Gastrocnemius medialis (tissue), 4 donors: Measurements from ENCODE around the gene PKMYT1. TPM values are rescaled to one million over a fixed set of nuclear protein-coding genes. Genes with fewer than 3 reads are reported as not detected.

ENCODE experiments used
- ATAC-seq, 2 donors: fragments of 150-250 bp; one replicate each; pipeline ENCODE4 v1.9.1; 2016
- DNase-seq, 2 donors: peaks; one replicate each; pipeline ENCODE4 v3.0.0-alpha.2; 2019
- H3K27ac ChIP-seq, 4 donors: fragments of 200-600 bp; sonication (generic); 1 replicate in 1 of 4; 2 replicates in 3 of 4; pipeline ENCODE4 v1.5.1; 2016 to 2018; ENCODE audit warnings: mild to moderate bottlenecking in 2 of 4, moderate library complexity in 1 of 4
- H3K27me3 ChIP-seq, 3 donors: fragments of 200-600 bp; sonication (generic) in 2 of 3; 1 replicate in 1 of 3; 2 replicates in 2 of 3; pipeline versions ENCODE4 v1.5.1 to v1.6.0; 2016 to 2019; ENCODE audit warnings: mild to moderate bottlenecking in 1 of 3, moderate library complexity in 1 of 3
- H3K36me3 ChIP-seq, 2 donors: fragments of 200-600 bp; sonication (generic) in 1 of 2; one replicate each; pipeline ENCODE4 v1.5.1; 2017 to 2018
- H3K4me1 ChIP-seq, 2 donors: fragments of 200-600 bp; sonication (generic) in 1 of 2; one replicate each; pipeline ENCODE4 v1.5.1; 2016 to 2017; ENCODE audit warnings: mild to moderate bottlenecking in 2 of 2
- H3K4me3 ChIP-seq, 4 donors: fragments of 200-600 bp; sonication (generic) in 3 of 4; 1 replicate in 1 of 4; 2 replicates in 3 of 4; pipeline ENCODE4 v1.5.1; 2016 to 2019; ENCODE audit warnings: mild to moderate bottlenecking in 2 of 4
- H3K9me3 ChIP-seq, 3 donors: fragments of 200-600 bp; sonication (generic) in 2 of 3; 1 replicate in 1 of 3; 2 replicates in 2 of 3; pipeline ENCODE4 v1.5.1; 2016 to 2019
- CTCF ChIP-seq, 5 experiments: fragments of 450-650 bp in 3 of 5; fragments of 200-600 bp in 2 of 5; sonication (generic) in 2 of 5; IDR thresholded peaks in 4 of 5; conservative IDR thresholded peaks in 1 of 5; 1 replicate in 4 of 5; 2 replicates in 1 of 5; pipeline ENCODE4 v1.5.1; 2016 to 2019; ENCODE audit warnings: antibody characterized with exemption in 5 of 5, mild to moderate bottlenecking in 3 of 5, moderate library complexity in 3 of 5
- POLR2A ChIP-seq, 2 donors: fragments of 450-650 bp; IDR thresholded peaks; one replicate each; pipeline ENCODE4 v1.6.1; 2017; ENCODE audit warnings: antibody characterized with exemption in 2 of 2, mild to moderate bottlenecking in 2 of 2, moderate library complexity in 2 of 2
- in situ Hi-C, 4 donors: fragments of 200-750 bp; cut with MboI; loops; one replicate each; pipeline versions ENCODE4 v1.15.0 to v1.8.0; 2017; ENCODE audit warnings: low sequenced_read_pairs in 4 of 4
- intact Hi-C: fragments of 100-400 bp; cut with DNase I; formaldehyde crosslinking; loops from one replicate; pipeline ENCODE4 v1.15.1; 2023; ENCODE audit warnings: low total_unique reads
- total RNA-seq, 4 donors: library from RNA; depleted of rRNA; stranded (reverse); fragments of >200 nt; gene quantifications; one replicate each; pipeline versions ENCODE4 v1.1.0 to v1.2.3, GENCODE V29; 2016

The PKMYT1 gene
- total RNA-seq, 4 donors from 2014 or later, result 1.4 to 2.4 TPM; not detected in 2

GRCh38 chr16:3001316-3001715 is 21.1 kb upstream of the PKMYT1 start:
- H3K9me3 ChIP-seq, result no peaks in the 10 kb centered on the region
- no peaks in the 10 kb centered on the region for H3K36me3 ChIP-seq
- no peak overlapping the region for H3K4me3 ChIP-seq
- no peak overlapping the region for H3K27ac ChIP-seq
- H3K4me1 ChIP-seq, result peaks cover 4 to 6% of the 10 kb centered on the region in 2 donors
- DNase-seq (no peak), ATAC-seq (no peak)
- in situ Hi-C loops (no loop called here), intact Hi-C loops (no loop called here)
- H3K27me3 ChIP-seq, result no peaks in the 10 kb centered on the region
- no peak for TF ChIP-seq CTCF (IDR thresholded peaks at IDR 0.05 in 4 of 5, conservative IDR thresholded peaks at IDR 0.05 in 1 of 5)
- no peak for TF ChIP-seq POLR2A (IDR thresholded peaks at IDR 0.05)

- TF ChIP-seq CTCF (IDR thresholded peaks at IDR 0.05 in 4 of 5, conservative IDR thresholded peaks at IDR 0.05 in 1 of 5), result no peak
- no peak for TF ChIP-seq POLR2A (IDR thresholded peaks at IDR 0.05)
- DNase-seq (no peak), ATAC-seq (no peak)
- no peaks in the 10 kb centered on the region for H3K36me3 ChIP-seq
- no peaks in the 10 kb centered on the region for H3K9me3 ChIP-seq
- no peak overlapping the region for H3K27ac ChIP-seq
- H3K4me3 ChIP-seq, result no peak overlapping the region
- peaks cover 4 to 6% of the 10 kb centered on the region in 2 donors for H3K4me1 ChIP-seq
- intact Hi-C loops, result no loop called here
- no peaks in the 10 kb centered on the region for H3K27me3 ChIP-seq
- in situ Hi-C loops, result no loop called here
Measured at GRCh38 chr16:3000540-3000939, 20.3 kb upstream of the PKMYT1 start.

- Histone ChIP-seq H3K27me3 (no peaks in the 10 kb centered on the region), H3K9me3 (no peaks in the 10 kb centered on the region), H3K4me3 (no peak overlapping the region), H3K27ac (no peak overlapping the region), H3K4me1 (peaks cover 2 to 3% of the 10 kb centered on the region in 2 donors), H3K36me3 (no peaks in the 10 kb centered on the region)
- DNase-seq (no peak), ATAC-seq (no peak)
- in situ Hi-C loops, result no loop called here
- intact Hi-C loops, result no loop called here
- no peak for TF ChIP-seq POLR2A (IDR thresholded peaks at IDR 0.05)
- no peak for TF ChIP-seq CTCF (IDR thresholded peaks at IDR 0.05 in 4 of 5, conservative IDR thresholded peaks at IDR 0.05 in 1 of 5)
Measured at GRCh38 chr16:2999929-3000328, 19.7 kb upstream of the PKMYT1 start.

GRCh38 chr16:2996298-2996697 is 16.1 kb upstream of the PKMYT1 start:
- in situ Hi-C loops, result no loop called here
- no peak for DNase-seq
- H3K27me3 ChIP-seq, result no peaks in the 10 kb centered on the region

More at GRCh38 chr16:2996298-2996697, 16.1 kb upstream of the PKMYT1 start:
- H3K27ac ChIP-seq, result no peak overlapping the region
- H3K4me3 ChIP-seq, result no peak overlapping the region
- TF ChIP-seq POLR2A (IDR thresholded peaks at IDR 0.05) (no peak), CTCF (IDR thresholded peaks at IDR 0.05 in 4 of 5, conservative IDR thresholded peaks at IDR 0.05 in 1 of 5) (no peak)
- H3K36me3 ChIP-seq, result no peaks in the 10 kb centered on the region
- H3K9me3 ChIP-seq, result no peaks in the 10 kb centered on the region
- H3K4me1 ChIP-seq, result no peaks in the 10 kb centered on the region
- no peak for ATAC-seq
- intact Hi-C loops, result no loop called here
